RWPE2 (cell line): ENCODE data around the gene THSD4.

Source experiments
- ATAC-seq: fragments of 200-7000 bp; cut with Tn5 transposase; 3 replicates; pipeline ENCODE4 v1.9.1; 2021; ENCODE audit warnings: low read depth
- DNase-seq: peaks from one replicate; pipeline ENCODE4 v3.0.0-alpha.2; 2020; ENCODE audit warnings: low spot score
- H3K27ac ChIP-seq: fragments of 450-650 bp; 2 replicates; pipeline ENCODE4 v1.5.1; 2017; ENCODE audit warnings: mild to moderate bottlenecking; ENCODE audit not compliant: poor library complexity, severe bottlenecking
- H3K27me3 ChIP-seq: fragments of 250-450 bp; sonication (Bioruptor Pico); 2 replicates; pipeline ENCODE4 v1.5.1; 2021; ENCODE audit warnings: mild to moderate bottlenecking, moderate library complexity; ENCODE audit not compliant: insufficient read depth, poor library complexity, severe bottlenecking
- H3K36me3 ChIP-seq: fragments of 250-450 bp; sonication (Bioruptor Pico); 2 replicates; pipeline ENCODE4 v1.5.1; 2020; ENCODE audit warnings: low read depth, mild to moderate bottlenecking, moderate library complexity
- H3K4me1 ChIP-seq: fragments of 250-450 bp; sonication (Bioruptor Pico); 2 replicates; pipeline ENCODE4 v1.5.1; 2021; ENCODE audit warnings: mild to moderate bottlenecking, moderate library complexity; ENCODE audit not compliant: insufficient read depth, poor library complexity, severe bottlenecking
- H3K4me3 ChIP-seq: fragments of 250-450 bp; sonication (Bioruptor Pico); 2 replicates; pipeline ENCODE4 v1.5.1; 2021; ENCODE audit warnings: mild to moderate bottlenecking, moderate library complexity; ENCODE audit not compliant: severe bottlenecking
- H3K9me3 ChIP-seq: fragments of 250-450 bp; sonication (Bioruptor Pico); 2 replicates; pipeline ENCODE4 v1.5.1; 2021; ENCODE audit warnings: mild to moderate bottlenecking, moderate library complexity; ENCODE audit not compliant: severe bottlenecking
- CTCF ChIP-seq: fragments of 450-650 bp; IDR thresholded peaks from one replicate; pipeline ENCODE4 v1.5.1; 2017; ENCODE audit warnings: mild to moderate bottlenecking, moderate library complexity; ENCODE audit not compliant: poor library complexity, severe bottlenecking

The THSD4 gene

GRCh38 chr15:71612869-71613268 lies 497.6 kb downstream of the THSD4 start:
- TF ChIP-seq CTCF = no peak
- Histone ChIP-seq H3K36me3 (peaks cover 6% of the 10 kb centered on the region), H3K4me3 (no peak overlapping the region), H3K4me1 (peaks cover 24% of the 10 kb centered on the region), H3K27ac (no peak overlapping the region), H3K9me3 (no peaks in the 10 kb centered on the region), H3K27me3 (no peaks in the 10 kb centered on the region)
- no peak for ATAC-seq
- DNase-seq = no peak

GRCh38 chr15:71623111-71623510 lies 507.8 kb downstream of the THSD4 start:
- no peak for TF ChIP-seq CTCF
- H3K36me3 ChIP-seq = peaks cover under 1% of the 10 kb centered on the region; the same call in 1 of the 2 replicates
- no peaks in the 10 kb centered on the region for H3K4me1 ChIP-seq
- no peaks in the 10 kb centered on the region for H3K27me3 ChIP-seq
- H3K9me3 ChIP-seq = no peaks in the 10 kb centered on the region
- H3K27ac ChIP-seq = no peak overlapping the region
- ATAC-seq (no peak), DNase-seq (no peak)
- no peak overlapping the region for H3K4me3 ChIP-seq

- Histone ChIP-seq H3K36me3 (no peaks in the 10 kb centered on the region), H3K27me3 (no peaks in the 10 kb centered on the region), H3K4me1 (no peaks in the 10 kb centered on the region), H3K9me3 (no peaks in the 10 kb centered on the region), H3K4me3 (no peak overlapping the region), H3K27ac (no peak overlapping the region)
- no peak for DNase-seq
- no peak for TF ChIP-seq CTCF
- ATAC-seq = no peak
Measured at GRCh38 chr15:71626596-71627088, 511.4 kb downstream of the THSD4 start.

GRCh38 chr15:71627188-71627587 lies 511.9 kb downstream of the THSD4 start:
- no peaks in the 10 kb centered on the region for H3K4me1 ChIP-seq
- TF ChIP-seq CTCF = no peak
- DNase-seq (no peak), ATAC-seq (no peak)
- no peak overlapping the region for H3K4me3 ChIP-seq
- H3K9me3 ChIP-seq = no peaks in the 10 kb centered on the region
- no peaks in the 10 kb centered on the region for H3K27me3 ChIP-seq
- no peaks in the 10 kb centered on the region for H3K36me3 ChIP-seq
- H3K27ac ChIP-seq = no peak overlapping the region

- H3K27me3 ChIP-seq = no peaks in the 10 kb centered on the region
- DNase-seq = no peak
- ATAC-seq = no peak
- no peak overlapping the region for H3K27ac ChIP-seq
- H3K36me3 ChIP-seq = no peaks in the 10 kb centered on the region
- no peak overlapping the region for H3K4me3 ChIP-seq
- no peaks in the 10 kb centered on the region for H3K9me3 ChIP-seq
- no peak for TF ChIP-seq CTCF
- no peaks in the 10 kb centered on the region for H3K4me1 ChIP-seq
Measured at GRCh38 chr15:71627604-71628003, 512.3 kb downstream of the THSD4 start.
